Measurements from ENCODE around the gene OVOL1.

OVOL1 gene

DNA sequence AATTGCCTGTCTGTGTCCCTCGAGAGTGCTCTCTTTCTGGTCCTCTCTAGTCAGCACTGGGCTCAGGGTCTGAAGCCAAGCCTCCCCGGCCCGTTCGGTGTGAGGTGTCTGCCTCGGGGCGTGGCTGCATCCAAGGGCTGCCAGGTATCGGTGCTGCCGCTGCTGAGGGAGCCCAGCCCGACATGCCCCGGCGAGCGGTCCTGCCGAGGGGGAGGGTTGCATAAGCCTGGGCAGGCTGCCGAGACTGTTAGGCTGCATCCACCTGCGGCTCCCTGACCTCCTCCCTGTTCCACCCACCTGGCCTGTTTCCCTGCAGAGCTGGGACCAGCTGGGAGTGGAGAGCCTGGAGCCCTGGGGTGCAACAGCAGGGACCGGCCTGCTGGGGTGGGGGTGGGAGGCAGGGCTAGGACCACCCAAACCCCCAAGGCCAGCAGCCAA lies 6.3 kb downstream of the OVOL1 start:
- DNase-seq = peak; percentile 78

DNA sequence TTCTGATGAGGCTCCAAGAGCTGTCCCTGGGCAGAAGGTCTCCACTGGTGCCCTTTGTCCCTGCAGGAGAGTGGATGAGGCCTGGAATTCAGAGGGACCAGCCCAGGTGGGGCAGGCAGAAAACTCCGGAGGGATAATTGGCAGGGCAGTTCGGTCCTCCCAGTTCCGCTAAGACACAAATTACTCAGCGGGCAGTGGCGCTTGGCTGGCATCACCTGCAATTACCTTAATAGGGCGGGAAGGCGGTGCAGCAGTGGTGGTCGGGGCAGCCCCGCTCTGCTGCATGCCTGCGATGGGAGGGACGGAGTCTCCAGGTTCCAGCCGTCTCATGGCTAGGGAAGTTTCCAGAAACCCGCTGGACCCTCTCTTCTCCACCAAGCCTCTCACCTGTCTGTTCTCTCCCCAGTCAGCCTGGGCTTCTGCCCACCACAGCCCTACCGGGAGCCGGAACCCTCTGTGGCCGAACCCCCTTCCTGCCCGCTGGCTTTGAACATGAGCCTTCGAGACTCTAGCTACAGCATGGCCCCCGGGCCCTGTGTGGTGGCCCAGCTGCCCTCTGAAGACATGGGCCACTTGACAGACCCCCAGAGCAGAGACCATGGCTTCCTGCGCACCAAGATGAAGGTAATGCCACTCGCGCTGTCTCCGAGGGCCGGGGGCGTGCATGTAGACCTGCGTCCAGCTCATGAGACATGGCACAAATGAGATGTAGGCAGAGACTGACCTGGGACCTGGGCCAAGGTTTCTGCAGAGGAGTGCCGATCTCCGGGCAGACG lies 7.0 kb downstream of the OVOL1 start:
- no peak for DNase-seq

DNA sequence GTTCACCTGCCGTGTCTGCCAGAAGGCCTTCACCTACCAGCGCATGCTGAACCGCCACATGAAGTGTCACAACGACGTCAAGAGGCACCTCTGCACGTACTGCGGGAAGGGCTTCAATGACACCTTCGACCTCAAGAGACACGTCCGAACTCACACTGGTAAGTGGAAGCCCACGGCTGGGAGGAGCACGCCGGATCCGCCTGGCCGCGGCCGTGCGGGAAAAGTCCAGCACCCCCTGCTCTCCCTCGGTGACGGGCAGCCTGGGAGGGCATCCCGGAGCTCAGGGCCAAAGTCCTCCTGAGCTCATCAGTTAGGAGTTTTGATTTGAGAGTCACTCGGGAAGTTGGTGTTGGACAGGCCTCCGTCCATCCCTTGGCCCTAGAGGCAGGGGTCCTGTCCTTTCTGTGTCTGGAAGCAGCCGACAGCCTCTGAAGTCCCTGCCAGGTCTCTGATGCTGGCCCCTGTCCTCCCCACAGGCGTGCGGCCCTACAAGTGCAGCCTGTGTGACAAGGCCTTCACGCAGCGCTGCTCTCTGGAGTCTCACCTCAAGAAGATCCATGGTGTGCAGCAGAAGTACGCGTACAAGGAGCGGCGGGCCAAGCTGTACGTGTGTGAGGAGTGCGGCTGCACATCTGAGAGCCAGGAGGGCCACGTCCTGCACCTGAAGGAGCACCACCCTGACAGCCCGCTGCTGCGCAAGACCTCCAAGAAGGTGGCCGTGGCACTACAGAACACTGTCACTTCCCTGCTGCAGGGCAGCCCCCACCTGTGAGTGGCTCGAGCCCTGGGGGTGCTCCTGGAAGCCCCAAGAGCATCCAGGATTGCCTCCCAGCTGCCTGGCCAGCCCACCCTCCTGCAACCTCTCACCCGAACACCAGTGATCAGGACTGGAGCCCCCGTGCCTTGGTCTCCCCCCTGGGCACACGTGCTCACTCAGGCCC lies 8.0 kb downstream of the OVOL1 start:
- DNase-seq = no peak

DNA sequence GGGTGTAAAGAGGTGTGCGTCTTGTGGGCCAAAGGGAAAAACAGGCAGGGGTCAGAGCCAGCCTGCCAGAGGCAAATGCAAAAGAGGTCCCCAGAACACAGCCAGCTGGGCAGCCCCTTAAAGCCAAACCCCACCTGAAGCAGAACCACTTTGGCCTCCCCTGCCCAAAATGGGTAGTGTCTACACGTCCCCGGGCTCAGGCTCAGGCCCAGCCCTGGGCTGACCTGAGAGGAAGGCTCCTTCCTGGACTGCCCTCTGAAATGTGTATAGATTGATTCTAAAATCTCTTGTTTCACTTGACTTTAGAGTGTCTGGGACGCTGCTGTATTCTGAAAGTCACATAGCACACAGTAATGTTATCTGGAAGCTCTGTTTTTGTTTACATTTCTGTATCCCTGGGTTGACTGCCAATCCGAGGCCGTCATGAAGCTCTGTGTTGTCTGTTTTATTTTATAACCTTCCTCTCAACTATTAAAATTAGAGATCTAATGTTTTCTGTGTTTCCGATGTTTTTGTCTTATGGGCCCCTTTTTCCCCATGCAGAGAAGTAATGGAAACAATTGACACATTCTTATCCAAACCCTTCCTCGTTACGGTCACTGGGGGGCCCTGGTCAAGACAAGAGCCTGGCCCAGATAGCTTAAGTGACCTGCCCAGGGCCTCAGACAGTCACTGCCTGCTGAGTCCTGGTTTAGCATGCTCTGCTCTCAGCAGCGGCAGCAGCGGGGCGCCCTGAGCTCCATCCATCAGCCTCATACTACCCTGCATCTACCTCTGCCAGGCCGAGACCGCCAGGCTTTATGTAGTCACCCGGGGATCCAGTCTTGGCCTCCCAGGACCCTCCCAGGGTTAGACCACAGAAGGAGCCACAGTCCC lies 10.1 kb downstream of the OVOL1 start:
- no peak for DNase-seq

DNA sequence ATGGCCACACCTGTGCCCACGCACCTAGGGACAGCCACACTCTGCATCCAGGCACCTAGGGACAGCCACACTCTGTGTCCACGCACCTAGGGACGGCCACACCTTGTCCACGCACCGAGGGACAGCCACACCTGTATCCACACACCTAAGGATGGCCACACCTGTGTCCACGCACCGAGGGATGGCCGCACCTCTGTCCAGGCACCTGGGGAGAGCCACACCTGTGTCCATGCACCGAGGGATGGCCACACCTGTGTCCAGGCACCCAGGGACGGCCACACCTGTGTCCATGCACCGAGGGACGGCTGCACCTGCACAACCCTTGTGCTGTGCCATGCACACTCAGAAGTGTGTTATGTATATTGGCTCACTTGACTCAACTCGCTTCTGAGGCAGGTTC lies 10.8 kb downstream of the OVOL1 start:
- no peak for DNase-seq

DNA sequence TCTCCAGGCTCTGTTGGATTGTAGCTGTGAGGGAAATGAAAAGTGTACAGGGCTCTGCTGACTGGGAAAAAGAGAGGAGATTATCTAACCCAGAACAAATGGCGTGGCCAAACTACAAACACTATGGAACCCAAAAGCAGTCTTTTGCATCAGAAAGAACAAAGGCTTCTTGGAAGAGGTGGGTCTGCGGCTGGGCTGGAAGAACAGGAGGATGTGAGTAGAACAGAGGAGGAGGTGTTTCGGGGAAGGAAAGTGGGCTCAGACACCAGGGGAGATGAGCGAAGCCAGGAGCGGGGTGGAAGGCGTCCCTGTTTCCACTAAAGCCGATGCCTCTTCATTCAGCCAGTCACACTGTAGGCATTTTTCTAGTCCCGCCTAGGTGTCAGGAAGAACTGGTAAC lies 12.0 kb downstream of the OVOL1 start:
- no peak for DNase-seq

DNA sequence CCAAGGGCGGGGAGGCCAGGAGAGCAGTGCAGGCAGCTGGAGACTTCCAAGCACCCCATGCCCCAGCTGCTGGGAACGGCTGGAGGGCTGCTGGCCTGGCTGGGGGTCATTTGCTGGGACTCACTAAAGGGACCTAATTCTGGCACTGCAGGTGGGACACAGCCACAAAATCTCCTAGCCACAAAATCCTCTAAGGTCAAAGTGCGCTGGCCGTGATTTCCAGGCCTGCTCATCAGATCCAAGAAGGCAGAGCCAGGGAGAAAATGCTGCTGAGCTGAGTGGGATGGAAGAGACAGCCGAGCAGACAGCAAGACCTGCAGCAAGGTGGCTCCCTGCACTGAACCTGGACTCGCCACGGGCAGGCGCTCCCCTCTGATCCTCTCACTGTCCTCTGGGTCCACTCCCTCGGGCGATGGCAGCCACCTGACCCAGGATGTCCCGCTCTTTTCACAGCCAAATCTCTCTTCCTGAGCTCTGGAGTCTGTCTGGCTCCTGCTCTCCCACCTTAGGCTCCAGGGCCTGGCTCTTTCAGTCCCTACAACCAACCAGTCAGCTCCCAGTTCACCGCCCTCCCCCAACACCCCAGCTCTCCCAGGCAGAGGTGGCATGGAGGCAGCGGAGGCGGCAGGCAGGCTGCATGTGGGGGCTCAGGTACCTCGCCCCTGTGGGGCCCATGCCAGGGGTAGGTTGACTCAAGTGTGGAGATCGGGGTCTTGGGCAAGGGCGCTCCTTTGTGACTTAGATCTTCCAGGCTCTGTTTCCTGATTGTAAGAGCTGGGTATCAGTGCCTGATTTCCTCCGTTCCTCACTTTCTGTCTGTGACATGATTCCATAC lies 14.5 kb downstream of the OVOL1 start:
- no peak for DNase-seq

DNA sequence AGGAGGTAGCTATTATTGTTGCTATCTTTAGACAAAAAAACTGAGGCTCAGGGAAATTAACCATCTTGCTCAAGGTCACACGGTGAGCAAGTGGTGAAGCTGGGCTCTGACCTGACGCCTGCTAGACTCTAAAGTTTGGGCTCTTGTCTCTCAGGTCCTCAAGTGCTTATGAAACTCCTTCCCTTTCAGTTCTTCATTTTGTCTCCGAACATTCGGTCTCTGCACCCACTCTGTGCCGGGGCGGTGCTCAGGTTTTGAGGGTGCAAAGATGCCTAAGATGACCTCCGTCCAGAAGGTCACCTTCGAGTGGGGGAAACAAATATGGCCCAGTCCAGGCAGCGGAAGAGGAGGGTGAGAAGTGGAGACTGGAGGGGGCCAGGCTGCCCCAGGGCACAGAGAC lies 16.0 kb downstream of the OVOL1 start:
- no peak for DNase-seq

DNA sequence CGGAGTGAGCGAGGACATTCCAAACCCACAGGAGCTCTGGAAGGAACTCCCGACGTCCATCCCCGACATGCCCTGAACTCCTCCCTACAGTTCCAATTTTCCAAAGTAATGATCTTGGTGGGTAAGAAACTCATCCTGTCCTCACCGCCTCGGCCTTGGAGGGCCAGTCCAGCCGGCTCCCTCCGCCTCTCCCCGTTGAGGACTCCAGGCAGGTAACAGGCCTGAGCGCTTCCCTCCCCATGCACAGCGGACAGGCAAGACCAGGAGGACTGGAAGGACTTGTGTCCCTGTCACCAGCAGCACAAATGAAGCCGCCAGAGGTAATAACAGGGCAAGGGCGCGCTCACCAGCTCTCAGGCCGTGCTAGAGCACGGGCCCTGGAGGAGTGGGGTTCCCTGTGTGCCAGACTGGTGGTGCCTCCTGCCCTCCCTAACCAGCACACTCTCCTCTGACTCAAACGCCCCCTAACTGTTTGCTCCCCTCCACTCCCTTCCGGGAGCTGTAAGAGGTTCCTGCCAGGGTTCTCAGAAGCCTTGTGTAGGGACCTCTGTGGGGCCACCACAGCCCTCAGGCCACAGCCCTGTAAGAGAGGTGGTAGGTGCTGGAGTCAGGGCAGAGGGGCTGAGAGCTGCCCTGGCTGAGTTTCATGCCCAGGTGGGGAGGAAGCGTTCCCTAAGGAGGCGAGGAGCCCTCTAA lies 17.1 kb downstream of the OVOL1 start:
- DNase-seq = no peak

DNA sequence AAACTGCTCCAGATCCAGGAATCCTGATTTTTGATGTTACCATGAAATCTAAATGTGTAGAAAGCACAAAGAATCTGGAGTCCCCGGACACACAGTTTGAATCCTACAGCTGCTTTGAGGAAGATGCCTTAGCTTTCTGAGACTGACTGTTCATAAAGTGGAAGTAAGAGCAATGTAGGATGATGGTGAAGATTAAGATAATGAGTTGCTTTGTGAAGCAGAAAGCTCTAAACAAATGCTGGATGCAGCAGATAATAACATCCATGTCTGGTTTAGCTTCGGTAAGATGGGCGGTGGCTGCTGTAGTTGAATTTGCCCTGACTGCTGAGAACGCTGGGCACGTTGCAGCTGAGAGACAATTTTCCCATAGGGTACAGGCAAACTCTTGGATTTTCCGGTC lies 20.1 kb downstream of the OVOL1 start:
- DNase-seq = no peak

DNA sequence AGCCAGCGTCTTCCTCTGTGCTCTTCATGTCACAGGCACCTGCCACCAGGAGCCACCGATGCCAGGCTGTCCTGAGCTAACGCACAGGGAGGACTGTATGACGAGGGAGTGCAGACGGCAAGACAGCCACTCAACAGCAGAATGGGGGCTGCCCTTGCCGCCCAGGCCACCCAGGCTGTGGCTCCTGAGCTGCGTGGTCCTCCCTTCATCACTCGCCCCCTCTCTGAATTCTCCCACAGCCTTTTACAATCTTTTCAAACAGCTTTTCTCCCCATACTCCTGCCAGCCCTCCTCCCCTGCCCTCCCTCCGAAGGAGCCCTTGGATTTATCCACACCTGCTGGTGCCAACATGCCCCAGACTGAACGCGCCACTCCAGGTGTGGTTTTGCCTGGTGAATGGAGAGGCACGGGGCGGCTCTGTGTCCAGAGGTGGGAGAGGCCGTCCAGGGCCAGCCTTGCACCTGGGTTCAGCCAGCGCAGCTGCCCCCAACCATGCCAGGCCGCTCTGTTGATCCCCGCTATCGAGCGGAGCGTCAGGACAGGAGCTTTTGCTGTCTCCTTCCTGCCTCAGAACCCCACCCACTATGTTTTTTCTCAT lies 22.0 kb downstream of the OVOL1 start:
- no peak for DNase-seq

DNA sequence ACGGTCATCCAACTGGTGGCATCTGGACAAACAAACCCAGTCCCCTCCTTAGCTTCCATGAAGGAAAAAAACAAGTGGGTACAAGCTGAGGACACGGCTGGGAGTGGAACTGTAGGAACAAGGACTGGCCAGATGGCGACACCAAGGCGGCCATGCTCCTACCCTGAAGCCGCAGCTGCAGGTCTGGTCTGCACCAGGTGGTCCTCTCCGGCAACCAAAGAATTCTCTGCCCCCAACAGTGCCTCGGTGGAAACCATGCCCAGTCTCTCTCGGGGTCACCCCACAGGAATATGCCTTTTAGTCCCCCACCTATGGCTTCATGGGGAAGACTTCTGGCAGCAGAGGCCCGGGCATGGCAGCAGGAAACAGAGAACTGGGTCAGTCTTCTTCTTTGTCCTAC lies 22.6 kb downstream of the OVOL1 start:
- DNase-seq = no peak

DNA sequence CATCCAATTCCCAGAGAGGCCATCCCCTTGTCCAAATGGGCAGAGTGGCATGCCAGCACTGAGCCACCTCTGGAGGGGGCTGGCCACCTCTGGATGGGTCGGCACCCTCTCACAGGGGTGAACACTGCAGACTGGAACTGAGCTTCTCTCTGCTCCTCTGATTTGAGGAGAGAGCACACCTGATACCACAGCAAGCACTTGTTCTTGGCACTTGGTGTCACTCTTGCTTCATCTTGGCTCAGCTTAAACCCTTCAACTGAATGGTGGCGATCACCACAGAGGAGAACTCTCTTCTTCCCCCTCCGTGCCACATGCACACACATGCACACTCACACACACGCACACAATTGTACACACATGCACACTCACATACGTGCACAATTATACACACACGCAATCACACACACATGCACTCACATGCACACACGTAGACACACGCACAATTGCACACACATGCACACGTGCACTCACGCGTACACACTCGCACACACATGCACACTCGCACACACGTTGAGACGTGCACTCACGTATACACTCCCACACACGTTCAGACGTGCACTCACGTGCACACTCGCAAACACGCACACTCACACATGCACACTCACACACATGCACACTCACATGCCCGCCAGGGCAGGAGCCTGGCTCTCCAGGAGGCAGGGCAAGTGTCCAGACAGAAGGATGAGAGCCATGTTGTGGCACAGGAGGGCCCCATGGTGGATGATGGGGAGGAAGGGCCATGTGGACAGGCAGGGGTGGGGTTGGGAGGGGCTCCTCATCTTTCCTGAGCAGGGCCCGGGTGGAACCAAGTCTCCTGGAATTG lies 23.4 kb downstream of the OVOL1 start:
- DNase-seq = no peak

DNA sequence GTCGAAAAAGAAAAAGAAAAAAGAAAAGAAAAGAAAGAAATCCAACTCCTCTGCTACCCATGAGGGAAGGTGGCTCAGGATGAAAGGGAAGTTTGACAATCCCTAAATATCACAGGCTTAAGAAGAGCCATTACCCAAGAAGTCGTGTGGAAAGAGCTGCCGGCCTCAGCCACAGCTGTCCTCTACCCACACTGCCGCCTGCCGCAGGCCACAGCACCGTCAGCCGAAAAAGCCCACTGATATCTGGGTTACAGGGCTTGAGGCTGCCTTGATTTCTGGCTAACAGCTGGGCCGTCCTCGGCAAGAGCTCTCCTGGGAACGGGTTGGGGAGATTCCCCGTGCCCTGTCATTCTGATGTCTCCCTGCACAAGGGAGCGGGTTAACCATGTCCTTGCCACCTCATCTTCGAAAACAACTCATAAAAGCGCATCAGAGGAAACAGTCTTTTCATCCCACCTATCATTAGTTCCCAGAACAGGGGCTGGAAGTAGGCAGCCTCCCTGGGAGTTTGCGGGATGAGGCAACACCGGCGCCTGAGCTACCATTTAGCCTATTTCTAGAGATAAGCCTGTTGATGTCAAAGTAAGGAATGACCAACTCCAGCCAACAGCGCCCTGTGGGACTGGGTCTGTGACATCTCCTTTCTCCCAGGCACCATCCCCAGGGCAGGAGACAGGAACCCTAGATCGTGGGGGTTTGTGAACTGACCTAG lies 25.1 kb downstream of the OVOL1 start:
- no peak for DNase-seq

DNA sequence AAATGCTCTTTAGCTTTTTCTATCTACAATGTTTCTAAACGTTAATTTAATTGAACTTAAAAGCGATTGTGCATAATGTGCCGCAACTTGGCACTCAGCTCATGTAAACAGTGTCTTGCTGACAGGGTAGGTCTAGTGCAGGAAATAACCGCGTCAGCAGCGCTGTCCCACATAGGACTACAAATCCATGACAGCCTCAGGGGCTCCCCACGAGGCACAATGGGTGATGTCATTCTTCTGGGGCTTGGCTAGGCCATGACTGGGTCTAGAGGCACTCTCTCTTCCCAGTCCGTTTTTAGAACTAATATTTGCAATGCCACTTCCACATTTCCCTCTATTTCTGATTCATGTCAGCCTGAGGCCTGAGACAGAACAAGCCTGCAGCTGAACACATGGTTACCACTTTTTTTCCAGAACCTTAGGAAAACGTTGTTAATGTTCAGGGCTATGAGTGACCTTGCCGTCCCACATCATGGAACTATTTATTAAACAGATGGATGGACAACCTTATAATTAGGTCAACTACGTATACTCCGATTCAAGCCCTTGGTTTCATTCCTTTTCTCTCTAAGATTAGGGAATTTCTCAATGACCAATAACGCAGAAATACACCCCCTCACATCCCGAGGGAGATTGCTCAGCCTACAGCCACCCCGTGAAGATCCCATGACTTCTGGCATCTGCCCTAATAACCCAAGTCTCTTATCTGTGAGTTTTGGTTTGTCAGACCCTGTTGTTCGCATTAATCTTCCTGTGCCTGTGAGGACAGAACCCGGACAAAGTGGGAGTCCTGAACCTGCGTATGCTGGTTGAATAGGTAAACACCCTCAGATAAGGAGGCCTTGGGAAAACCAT lies 27.5 kb downstream of the OVOL1 start:
- DNase-seq = no peak

DNA sequence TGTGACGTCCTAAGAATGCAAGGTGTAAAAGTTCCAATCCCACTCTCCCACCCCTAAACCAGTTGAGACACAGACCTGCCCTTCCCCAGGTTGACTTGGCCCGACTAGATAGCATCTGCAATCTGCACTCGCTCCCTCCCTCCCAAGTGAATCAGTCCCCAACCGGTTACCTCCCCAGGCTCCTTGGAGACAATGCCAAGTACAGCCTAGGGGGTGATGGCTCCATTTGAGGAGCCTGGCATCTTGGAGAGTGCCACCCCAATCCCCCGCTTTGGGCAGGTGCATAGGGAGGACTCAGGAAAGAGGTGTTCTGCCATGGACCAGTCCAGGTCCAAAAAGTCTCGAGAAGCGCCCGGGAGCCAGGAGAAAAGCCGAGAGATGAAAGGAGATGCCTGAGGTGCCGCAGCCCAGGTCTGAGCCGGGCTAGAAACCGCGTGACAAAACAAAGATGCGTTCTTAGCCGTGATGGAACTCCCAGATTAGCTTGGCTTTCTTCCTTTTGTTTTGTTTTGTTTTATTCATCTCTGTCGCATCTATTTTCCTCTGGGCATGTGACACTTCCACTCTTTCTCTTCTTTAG lies 28.2 kb downstream of the OVOL1 start:
- no peak for DNase-seq

DNA sequence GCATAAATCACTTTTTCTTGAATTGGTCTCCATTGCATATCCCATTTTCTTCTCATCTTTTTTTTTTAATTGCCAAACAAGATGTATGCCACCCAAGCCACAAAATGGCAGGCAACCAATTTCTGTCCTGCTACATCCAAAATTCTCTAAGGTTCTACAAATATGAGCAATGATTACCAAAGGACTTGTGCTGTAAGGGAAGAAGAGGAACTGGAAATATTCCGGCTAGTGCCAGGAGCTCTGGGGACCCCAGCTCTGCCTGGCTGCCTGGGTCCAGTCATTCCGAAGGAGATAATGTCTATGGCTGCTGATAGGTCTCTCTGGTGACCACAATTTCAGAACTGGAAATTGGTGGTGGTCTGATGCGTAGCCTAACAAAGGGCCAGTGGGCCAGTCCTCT lies 29.8 kb downstream of the OVOL1 start:
- DNase-seq = no peak

DNA sequence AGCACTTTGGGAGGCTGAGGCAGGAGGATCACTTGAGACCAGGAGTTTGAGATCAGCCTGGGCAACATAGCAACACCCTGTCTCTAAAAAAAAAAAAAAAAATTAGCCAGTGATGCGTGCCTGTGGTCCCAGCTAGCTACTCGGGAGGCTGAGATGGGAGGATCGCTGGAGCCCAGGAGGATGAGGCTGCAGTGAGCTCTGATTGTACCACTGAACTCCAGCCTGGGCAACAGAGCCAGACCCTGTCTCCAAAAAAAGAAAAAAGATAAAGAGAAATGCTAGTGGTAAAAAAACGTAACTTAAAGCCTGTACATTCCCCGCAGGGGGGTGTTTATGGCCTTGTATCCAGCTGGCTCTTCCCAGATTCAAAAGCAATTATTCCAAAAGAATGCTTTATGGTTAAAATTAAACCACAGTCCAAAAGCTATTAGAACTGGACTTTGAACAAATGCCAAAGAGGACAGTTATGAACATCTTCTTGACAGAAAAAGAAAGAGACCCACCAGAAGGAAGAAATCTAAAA lies 30.5 kb downstream of the OVOL1 start:
- DNase-seq = no peak
